Skin of body (tissue), 2 donors: ENCODE data around the gene FAM47E. TPM values are rescaled to one million over a fixed set of nuclear protein-coding genes. Genes with fewer than 3 reads are reported as not detected.
"Not testable (repeated sequence)": the region's sequence is repeated elsewhere in the genome, so short reads cannot be mapped to it uniquely, and the experiment has no call there.

Experiments used
- DNase-seq: peaks from one replicate; lab custom pipeline; 2025; lab: John Stamatoyannopoulos, UW
- total RNA-seq: library from RNA; depleted of rRNA; stranded (reverse); fragments of >200 nt; gene quantifications from one replicate; pipeline ENCODE4 v1.2.3, GENCODE V29; 2014

Gene FAM47E
- total RNA-seq, 1 donor from 2014 or later, result 2.1 TPM

DNA sequence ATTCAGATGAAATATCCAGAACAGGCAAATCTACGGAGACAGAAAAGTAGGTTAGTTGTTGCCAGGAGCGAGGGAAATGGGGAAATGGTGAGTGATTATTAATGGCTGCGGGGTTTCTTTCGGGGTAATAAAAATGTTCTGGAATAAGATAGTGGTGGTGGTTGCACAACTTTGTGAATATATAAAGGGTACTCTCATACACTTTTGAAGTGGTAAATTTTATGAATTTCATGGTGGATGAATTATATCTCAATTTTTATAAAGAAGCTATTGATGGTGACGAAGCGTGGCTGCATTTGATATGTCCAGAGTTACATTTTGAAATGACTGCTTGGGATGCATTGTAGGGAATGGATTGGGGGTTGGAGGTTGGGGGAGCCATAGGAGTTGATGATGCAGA, 16.3 kb downstream of the FAM47E start:
- no peak for DNase-seq

DNA sequence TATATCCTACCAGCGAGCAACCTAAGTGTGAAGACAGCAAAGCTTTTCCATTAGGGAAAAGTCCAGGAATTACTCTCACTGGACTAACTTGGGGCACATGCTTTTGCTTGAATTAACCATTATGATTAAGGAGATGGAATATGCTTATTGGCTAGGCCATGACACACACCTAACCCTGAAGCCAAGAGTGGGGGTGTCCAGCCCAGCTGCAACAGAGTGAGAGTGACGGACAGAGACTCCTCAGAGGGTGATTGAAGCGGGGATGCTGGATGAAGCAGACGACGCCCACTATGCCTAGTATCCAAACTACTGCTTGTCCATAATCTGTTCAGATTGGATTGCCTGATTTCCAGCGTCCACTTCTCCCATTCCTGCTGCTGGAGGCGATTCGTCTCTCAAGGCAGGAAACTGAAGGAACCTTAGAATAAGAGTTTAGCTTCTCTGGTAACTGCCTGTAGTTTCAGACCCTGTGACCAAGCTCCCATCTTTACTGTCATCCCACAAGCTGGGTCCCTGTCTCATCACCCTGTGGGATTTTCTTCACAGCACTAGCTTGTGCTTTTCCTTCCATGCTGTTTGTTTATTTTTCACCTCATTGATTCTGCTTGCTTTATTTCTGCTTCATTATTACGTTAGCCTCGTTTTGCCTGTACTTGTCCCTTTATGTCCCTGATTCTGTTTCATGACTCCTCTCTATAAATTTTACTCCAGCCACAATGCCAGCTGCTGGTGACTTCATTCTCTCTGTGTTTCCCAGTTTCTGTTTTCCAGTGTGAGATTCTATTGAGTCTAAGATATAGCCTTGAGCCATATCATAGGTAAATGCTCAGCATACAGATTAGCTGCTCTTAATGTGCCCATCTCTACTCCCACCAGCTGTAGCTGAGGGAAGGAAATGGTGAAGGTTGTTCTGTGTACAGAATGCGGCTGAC, 19.0 kb downstream of the FAM47E start:
- no peak for DNase-seq

DNA sequence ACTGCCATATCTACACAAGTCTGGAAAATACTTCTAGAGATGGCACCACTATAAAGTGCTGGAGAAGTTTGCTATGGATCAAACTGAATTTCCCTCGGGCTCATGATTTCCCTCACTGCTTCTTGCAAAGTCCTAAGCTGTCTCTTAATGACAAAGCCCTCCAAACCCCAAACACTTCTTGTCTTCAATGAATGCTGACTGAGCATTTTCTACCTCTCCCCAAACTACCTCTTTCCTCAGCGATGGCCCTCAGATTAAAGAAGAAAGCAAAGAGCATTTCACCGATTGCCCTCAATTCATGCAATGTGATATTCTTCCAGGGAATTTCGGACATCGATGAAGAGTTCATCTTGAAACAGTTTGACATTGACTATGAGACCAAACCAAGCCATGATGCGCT, 19.7 kb downstream of the FAM47E start:
- no peak for DNase-seq

DNA sequence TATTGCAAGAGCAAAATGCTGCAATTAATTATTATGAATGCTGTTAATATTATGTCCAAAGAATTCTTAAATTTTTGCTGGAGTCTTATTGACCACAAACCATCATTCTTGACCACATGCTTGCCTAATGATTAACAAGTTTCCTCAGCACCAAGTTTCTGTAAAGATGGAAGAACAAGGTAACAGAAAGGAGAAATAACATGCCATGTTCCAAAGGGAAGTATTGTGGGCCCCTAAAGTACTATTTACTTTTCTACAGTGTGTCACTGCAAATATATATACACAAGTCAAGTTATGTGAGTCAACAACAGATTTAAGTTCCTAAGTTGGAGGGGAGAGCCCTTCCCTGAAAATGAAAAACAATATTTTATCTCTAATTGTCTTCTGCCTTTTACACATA, 20.6 kb downstream of the FAM47E start:
- DNase-seq, result no peak

DNA sequence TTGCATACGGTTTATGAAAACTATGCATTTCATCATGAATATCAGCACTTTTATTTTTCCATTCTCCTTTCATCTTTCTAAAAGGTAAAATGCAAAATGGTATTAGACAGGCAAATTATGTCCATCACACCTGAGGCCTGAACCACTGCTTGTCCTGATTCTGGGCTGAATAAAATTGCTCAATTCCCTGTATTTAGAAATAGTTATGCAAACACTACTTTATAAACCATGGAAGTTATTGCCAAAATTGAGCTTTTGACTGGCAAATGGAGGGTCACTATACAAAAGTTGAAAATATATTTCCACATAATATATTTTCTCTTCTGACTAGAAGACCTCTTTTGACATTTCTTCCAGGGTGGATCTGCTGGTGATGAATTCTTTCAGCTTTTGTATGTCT, 21.1 kb downstream of the FAM47E start:
- DNase-seq, result no peak

DNA sequence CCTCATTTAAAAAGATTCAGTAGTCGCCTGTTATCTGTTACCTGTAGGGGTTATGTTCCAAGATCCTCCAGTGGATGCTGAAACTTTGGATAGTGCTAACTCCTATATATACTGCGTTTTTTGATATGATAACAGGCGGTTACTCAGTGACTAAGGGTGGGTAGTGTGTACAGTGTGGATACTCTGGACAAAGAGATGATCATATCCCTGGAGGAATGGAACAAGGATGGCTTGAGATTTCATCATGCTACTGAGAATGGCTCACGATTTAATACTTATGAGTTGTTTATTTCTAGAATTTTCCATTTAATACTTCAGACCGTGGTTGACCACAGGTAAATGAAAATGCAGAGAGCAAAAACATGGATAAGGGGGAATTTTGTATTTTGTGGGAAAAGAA, 21.5 kb downstream of the FAM47E start:
- DNase-seq, result no peak

DNA sequence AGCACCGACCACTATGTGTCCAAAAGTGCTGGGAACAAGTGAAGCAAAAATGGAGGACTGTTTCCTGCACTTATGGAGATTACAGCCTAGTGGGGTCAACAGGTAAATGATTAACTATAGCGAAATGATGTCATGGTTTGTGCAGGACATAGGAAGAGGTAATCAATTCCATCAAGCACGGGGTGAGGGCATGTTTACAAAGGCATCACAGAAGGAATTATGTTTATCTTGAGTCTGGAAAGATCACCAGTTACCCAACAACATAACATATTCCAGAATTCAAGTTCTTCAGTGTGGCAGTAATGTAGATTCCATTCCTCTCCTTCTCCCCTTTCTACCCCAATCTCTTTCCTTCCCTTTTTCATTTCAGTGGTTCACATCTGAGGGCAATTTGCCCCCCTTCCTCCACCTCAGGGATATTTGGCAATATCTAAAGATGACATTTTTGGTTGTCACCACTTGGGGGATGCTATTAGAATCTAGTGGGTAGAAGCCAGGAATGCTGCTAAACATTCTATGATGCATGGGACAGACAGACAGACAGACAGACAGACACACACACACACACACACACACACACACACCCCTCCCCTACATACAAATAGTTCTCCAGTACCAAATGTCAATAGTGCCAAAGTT, 24.1 kb downstream of the FAM47E start:
- DNase-seq, result no peak

DNA sequence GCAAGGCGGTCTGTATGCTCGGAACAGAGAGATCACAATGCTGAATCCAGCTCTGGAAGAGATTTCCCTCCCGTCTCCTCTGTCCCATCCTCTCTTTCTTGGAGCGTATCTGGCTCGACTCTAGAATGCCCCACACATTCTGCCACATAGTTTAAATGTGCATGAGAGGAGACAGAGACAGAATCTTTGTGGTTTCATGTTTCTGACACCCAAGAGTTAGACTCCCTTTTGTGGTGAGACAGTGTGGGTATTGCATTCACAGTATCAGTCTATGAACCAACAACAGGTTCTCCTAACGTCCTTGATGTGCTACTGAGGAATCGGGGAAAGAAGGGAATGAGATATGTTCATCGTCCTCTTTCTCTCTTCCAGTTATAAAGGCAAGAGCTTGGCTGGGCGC, 25.3 kb downstream of the FAM47E start:
- DNase-seq, result no peak

DNA sequence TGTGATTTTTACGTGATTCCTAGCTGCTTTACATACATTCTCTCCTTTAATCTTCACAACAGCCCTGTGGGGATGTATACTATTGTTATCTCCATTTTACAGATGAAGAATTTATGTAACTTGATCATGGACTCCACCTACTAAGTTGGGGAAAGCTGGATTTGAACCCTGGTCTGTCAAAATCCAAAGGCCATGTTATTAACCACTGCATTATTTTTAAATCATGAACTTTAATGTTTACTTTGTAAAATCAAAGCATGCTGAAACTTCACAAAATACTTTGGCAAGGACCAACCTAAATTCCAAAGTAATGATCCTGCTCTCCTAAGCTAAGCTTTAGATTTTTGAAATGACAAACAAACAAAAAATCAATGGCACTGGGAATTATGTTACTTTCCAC, 26.1 kb downstream of the FAM47E start:
- no peak for DNase-seq

DNA sequence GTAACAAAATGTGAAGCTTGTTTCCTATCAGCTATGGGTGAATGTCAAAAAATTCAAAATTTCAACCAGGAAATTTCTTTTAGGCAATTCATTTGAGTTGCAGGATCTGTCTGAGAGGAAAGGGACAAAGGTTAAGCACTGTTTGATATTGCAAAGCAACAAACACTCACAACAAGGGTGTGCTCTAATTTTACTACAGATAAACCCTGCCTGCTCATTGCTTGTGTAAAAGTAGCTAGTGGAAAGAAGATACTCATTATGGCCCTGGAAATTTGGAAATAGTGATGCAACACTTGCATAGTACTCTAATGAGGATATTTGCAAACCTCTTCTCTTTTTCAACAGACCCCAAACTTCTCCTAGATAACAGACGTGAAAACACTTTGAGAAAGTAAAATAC, 27.1 kb downstream of the FAM47E start:
- no peak for DNase-seq

DNA sequence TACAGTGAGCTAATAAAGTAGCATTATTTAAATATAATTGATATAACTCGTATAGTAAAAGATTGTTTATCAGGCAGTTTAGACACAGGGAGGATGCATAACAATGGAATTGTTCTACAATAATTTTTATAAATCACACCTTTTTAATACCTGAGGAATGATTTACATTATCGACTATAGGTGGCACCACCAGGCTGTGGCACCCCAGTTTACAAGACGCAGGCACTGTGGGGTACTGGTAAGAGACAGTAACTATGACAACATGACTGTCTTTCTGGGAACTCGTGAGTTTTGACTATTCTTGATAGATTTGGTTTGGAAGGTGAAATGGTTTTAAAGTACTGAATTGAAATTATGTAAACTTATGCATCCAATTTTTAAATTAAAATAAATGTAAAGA, 27.9 kb downstream of the FAM47E start:
- no peak for DNase-seq

DNA sequence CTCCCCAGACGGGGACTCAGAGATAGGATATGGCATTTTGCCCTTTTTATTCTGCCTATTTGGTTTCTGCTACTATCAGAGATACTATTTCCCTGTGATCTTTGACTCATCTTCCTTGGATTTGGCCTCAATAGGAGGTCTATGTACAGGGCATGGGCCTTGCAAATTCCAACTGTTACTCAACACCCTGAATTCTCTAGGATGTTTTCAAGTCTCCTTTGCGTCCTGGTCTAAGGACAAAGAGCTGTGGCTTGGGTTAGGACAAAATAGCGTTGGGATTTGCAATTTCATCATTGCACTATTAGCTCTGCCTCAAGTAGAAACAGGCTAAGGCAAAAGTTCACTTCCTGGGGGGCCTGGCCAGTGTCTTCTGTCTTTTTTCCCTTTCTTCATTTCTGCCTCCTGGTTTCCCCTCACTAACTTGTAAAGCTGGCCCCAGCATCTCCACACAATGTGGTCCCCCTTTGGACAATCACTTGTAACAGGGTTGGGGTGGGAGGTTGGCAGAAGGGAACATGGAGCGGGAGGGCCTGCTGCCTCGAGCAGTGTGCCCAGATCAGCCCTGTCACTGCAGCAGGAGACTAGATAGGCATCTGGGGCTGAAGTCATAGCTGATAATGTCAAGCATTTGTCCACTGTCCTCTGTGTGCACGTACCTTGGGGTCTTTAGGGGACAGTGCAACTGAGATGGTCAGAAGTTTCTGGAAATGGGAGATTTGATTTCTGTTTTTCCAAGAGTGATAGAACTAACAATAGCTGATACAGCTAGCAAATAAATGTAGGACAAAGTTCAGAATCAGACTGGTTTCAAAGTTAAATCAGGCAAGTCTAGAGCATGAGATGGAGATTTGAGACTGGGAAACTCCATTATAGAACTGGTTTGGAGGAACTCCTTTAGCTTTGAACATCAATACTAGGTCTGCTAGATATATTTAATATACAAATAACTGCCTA, 29.2 kb downstream of the FAM47E start:
- DNase-seq, result no peak

DNA sequence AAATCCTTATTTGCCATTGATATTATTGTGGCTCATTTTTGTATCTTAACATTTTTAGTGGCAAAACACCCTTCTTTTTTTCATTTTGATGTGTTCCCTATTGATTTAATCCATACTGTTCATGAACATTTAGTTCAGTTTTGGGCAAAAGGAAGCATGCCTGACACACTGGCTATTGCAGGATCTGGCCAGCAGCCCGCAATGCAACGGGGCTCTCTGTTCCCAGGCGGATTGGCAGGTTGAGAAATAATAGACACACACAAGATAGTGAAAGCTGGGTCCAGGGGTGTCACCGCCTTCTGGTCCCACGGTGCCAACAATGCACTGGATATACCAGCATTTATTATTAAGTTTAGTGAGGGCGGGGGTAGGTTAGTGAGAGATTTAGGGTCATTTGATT, 30.1 kb downstream of the FAM47E start:
- not testable (repeated sequence) for DNase-seq

DNA sequence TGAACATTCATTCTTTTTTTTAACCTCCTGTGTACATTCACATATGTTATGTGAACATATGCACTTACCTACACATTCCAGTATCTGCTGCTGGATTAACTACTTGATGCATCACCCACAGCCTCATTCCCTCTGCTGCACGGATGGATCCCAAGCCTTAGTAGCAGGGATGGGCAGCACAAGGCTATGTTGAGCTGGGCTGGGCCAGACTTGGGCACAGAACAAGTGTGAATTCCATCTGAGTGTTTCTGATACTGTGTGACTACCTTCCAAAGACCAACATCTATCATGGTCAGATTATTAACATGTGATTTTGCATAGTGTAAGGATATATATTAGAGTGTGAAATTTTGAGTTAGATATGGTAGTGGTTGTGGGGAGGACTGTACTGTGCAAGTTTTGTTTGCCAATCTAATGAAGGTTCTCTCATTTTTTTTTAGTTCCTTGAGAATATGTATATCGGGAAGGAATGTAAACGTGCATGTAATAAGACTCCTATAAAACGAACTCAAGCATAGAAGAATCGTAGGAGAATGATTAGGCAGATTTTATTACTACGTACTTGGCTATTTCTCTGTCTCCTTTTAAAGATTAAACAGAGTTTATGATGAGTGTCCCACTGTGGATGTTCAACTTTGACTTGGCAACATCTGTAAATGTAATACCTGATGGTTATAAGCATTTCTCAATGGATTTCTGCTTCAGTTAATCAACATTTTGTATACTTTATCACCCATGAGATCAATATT, 31.6 kb downstream of the FAM47E start:
- DNase-seq, result no peak

DNA sequence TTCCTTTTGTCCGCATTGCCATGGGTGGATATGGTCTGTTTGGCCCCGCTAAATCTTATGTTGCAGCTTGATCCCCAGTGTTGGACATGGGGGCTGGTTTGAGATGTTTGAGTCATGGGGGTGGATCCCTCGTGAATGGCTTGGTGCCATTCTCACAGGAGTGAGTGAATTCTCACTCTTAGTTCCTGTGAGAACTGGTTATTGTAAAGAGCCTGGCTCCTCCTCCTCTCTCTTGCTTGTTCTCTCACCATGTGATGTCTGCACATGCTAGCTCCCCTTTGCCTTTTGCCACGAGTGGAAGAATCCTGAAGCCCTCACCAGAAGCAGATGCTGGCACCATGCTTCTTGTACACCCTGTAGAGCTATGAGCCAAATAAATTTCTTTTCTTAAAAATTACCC, 32.4 kb downstream of the FAM47E start:
- DNase-seq, result no peak

DNA sequence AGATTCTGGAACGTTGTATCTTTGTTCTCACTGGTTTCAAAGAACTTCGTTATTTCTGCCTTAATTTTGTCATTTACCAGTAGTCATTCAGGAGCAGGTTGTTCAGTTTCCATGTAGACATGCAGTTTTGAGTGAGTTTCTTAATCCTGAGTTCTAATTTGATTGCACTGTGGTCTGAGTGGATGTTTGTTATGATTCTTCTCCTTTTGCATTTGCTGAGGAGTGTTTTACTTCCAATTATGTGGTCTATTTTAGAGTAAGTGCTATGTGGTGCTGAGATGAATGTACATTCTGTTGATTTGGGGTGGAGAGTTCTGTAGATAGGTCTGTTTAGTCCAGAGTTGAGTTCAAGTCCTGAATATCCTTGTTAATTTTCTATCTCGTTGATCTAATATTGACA, 36.3 kb downstream of the FAM47E start:
- DNase-seq, result not testable (repeated sequence)

DNA sequence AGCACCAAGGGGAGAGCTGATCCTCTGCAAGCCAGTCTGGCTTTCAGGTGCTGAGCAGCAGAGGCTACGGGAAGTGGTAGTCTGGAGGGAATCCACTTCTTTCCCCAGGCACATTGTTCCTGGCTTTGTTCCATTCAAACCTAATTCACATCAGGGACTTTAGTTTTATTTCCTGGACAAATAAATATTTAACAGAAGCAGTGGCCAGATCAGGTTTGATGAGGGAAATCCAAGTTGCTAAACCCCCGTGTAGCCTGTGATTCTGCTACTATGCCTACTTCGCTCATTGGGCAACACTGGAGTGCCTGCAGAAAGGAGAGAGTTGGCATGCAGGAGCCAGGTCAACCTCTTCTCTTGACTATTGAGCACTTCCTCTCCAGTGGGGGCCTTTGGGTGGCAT, 41.2 kb downstream of the FAM47E start:
- DNase-seq, result no peak

DNA sequence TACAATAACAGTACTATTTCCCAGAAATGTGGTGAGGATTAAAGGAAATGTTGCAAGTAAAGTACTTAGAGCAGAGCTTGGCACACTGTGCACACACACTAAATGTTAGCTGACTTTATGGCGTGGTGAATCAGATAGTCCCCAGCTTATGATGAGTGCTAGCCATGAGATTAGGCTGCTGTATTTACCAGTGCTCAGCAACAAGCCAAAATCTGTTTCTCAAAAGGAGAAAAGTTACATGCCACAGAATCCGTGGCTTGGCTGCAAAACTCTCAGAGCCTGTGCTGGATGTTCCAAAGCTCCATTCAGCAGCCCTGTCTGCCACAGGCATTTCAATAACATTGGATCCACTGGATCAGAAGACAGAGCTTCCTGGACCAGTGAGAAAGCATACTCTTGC, 42.3 kb downstream of the FAM47E start:
- DNase-seq, result no peak

DNA sequence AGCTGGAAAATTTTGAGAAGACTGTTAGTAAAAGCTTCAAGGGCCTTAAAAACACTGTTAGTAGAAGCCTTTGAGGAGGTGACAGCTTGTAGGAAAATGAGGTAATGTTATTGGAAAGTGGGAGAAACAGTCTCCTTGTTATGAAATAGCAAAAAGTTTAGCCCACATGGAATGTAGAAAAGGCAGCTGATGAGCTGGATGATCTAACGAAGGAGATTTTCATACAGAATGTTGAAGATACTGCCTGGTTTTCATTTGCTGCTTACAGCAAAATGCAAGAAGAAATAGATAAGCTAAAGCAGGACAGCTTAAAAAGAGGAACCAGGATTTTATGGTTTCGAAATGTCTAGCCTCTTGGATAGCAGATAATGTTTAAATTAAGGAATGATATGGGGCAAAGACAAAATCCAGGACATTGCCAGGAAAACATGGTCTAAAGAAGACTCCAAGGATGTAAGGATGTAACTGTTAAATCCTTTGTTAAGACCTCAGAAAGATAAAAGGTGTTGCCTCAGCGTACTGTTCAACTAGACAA, 44.8 kb downstream of the FAM47E start:
- DNase-seq, result no peak

DNA sequence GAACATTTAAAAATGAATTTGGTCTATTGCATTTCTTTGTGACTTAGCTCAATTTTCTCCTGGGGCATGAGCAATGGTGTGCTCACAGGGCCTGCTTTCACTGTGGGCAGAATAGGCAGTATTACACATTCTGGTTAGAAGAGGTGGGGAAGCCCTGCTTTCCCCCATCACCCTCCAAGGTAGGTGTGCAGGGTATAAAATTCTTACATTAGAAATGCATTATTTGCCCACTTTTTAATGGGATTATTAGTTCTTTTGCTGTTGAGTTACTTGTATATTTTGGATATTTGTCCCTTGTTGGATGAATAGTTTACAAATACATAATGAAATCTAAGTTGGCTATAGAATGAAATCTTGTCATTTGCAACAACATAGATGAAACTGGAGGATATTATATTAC, 46.7 kb downstream of the FAM47E start:
- DNase-seq, result no peak

DNA sequence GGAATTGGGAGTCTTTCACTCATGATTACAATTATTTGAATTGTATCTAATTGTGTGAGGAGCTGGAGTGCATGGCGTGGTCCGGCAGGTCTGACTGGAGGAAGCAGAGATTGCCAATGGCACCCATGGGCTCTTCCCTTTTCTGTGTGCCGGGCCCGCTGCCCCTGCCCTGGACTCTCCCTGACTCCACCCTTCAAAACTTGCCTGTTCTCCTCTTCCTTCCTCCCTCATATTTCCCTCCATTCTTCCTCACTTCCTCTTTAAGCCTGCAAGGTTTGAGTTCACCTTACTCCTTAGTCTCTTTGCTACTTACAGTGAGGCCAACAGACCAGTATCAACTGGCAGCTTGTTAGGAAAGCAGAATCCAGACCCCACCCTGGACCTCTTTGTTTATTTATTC, 48.5 kb downstream of the FAM47E start:
- DNase-seq, result no peak
